Endothelial cell of umbilical vein (primary cell): Measurements from ENCODE around the gene GRIK1. TPM values are rescaled to one million over a fixed set of nuclear protein-coding genes. Genes with fewer than 3 reads are reported as not detected.

Source experiments
- BruUV-seq: library from RNA; stranded (reverse); fragments of 400-500 nt; replicated peaks from 2 replicates; lab custom pipeline; 2021; lab: Mats Ljungman, UMichigan
- CTCF ChIA-PET: fragments of 300-600, 350-600 bp; sonication (Branson Sonifier 250); formaldehyde crosslinking; loops from one replicate; lab custom pipeline; 2021; ENCODE audit warnings: antibody characterized with exemption, inconsistent platforms; lab: Charles Lee
- POLR2A ChIA-PET: fragments of 300-600, 350-600 bp; sonication (Branson Sonifier 250); formaldehyde crosslinking; loops from one replicate; lab custom pipeline; 2021; ENCODE audit warnings: antibody characterized with exemption, inconsistent platforms; lab: Charles Lee
- DNase-seq: peaks from one replicate; pipeline ENCODE4 v3.0.0-alpha.2; 2011; ENCODE audit warnings: low read depth, low spot score
- FAIRE-seq: peaks from 2 replicates; lab custom pipeline; 2011; peaks lifted over from hg19 to GRCh38; lab: Jason Lieb, UNC
- H2AFZ ChIP-seq: 2 replicates; pipeline ENCODE4 v1.6.0; 2012; ENCODE audit warnings: low read depth, low read length, control low read depth, inconsistent platforms
- H3K27ac ChIP-seq: 2 replicates; pipeline ENCODE4 v1.5.1; 2011; ENCODE audit warnings: low read depth, mild to moderate bottlenecking, control low read depth, low read length, moderate library complexity; ENCODE audit not compliant: insufficient read depth
- H3K27me3 ChIP-seq, 2 experiments: 2 replicates each; pipeline versions ENCODE4 v1.6.0 to v1.6.1; 2011; ENCODE audit warnings: low read length in 2 of 2, mixed read lengths in 1 of 2; ENCODE audit not compliant: control insufficient read depth in 2 of 2, insufficient read depth in 2 of 2
- H3K36me3 ChIP-seq, 2 experiments: 2 replicates in 1 of 2; 3 replicates in 1 of 2; pipeline ENCODE4 v1.5.1; 2011; ENCODE audit warnings: low read length in 2 of 2, mild to moderate bottlenecking in 1 of 2, moderate library complexity in 1 of 2; ENCODE audit not compliant: control insufficient read depth in 2 of 2, insufficient read depth in 2 of 2; ENCODE audit errors: extremely low read depth in 1 of 2
- H3K4me1 ChIP-seq: 3 replicates; pipeline ENCODE4 v1.5.1; 2011; ENCODE audit warnings: mild to moderate bottlenecking, low read length; ENCODE audit not compliant: control insufficient read depth, insufficient read depth; ENCODE audit errors: extremely low read depth
- H3K4me2 ChIP-seq: 2 replicates; pipeline ENCODE4 v1.6.1; 2011; ENCODE audit warnings: low read length, control low read depth, mixed read lengths; ENCODE audit not compliant: insufficient read depth
- H3K4me3 ChIP-seq, 3 experiments: fragments of 200-600 bp in 1 of 3; sonication (generic), shearing (Covaris generic) in 1 of 3; replicated peaks in 1 of 3; 2 replicates each; pipeline ENCODE4 v1.5.1; 2011 to 2016; ENCODE audit warnings: control low read depth in 3 of 3, low read length in 3 of 3, mild to moderate bottlenecking in 2 of 3, inconsistent platforms in 1 of 3, low read depth in 1 of 3, moderate library complexity in 1 of 3; ENCODE audit not compliant: insufficient read depth in 1 of 3
- H3K79me2 ChIP-seq: 2 replicates; pipeline ENCODE4 v1.6.0; 2012; ENCODE audit warnings: low read length, inconsistent platforms; ENCODE audit not compliant: control insufficient read depth, insufficient read depth
- H3K9ac ChIP-seq: replicated peaks from 2 replicates; pipeline ENCODE3; 2011; ENCODE audit warnings: low read length, control low read depth; ENCODE audit not compliant: insufficient read depth; ENCODE audit errors: extremely low read depth
- H3K9me1 ChIP-seq: replicated peaks from 3 replicates; pipeline ENCODE4 v1.6.0; 2011; ENCODE audit warnings: mild to moderate bottlenecking, low read length; ENCODE audit not compliant: control insufficient read depth, insufficient read depth; ENCODE audit errors: extremely low read depth
- H3K9me3 ChIP-seq: replicated peaks from 2 replicates; pipeline ENCODE4 v1.5.1; 2012; ENCODE audit warnings: low read length, inconsistent platforms; ENCODE audit not compliant: control insufficient read depth, insufficient read depth
- H4K20me1 ChIP-seq: replicated peaks from 2 replicates; pipeline ENCODE3; 2011; ENCODE audit warnings: mild to moderate bottlenecking, low read length; ENCODE audit not compliant: control insufficient read depth, insufficient read depth; ENCODE audit errors: extremely low read depth
- CTCF ChIP-seq, 2 donors: IDR thresholded peaks; 1 replicate in 1 of 2; 2 replicates in 1 of 2; pipeline ENCODE4 v1.5.1; 2011; ENCODE audit warnings: low read length in 2 of 2, mild to moderate bottlenecking in 2 of 2, moderate library complexity in 2 of 2, control low read depth in 1 of 2, inconsistent platforms in 1 of 2, low read depth in 1 of 2; ENCODE audit not compliant: insufficient read depth in 1 of 2; ENCODE audit errors: extremely low read depth in 1 of 2
- EZH2 ChIP-seq: IDR thresholded peaks from 2 replicates; pipeline ENCODE4 v1.6.1; 2012; ENCODE audit warnings: borderline replicate concordance, low read depth, mild to moderate bottlenecking, moderate library complexity, low read length, inconsistent platforms; ENCODE audit not compliant: severe bottlenecking
- FOS ChIP-seq: IDR thresholded peaks from 2 replicates; pipeline ENCODE4 v1.6.1; 2011; ENCODE audit warnings: mild to moderate bottlenecking, low read length, moderate library complexity, borderline replicate concordance; ENCODE audit not compliant: insufficient read depth
- GATA2 ChIP-seq: IDR thresholded peaks from 2 replicates; pipeline ENCODE4 v1.7.0; 2011; ENCODE audit warnings: low read depth, mild to moderate bottlenecking, moderate library complexity, mixed read lengths, low read length; ENCODE audit not compliant: insufficient read length, insufficient read depth
- JUN ChIP-seq: IDR thresholded peaks from 2 replicates; pipeline ENCODE4 v1.6.1; 2011; ENCODE audit warnings: borderline replicate concordance, low read depth; ENCODE audit not compliant: insufficient read length, insufficient read depth
- MAX ChIP-seq: IDR thresholded peaks from 2 replicates; pipeline ENCODE4 v1.6.1; 2011; ENCODE audit not compliant: insufficient read depth, insufficient read length
- MYC ChIP-seq: IDR thresholded peaks from one replicate; pipeline ENCODE4 v1.6.1; 2011; ENCODE audit warnings: mild to moderate bottlenecking, low read depth, low read length
- POLR2A ChIP-seq: IDR thresholded peaks from 2 replicates; pipeline ENCODE4 v1.6.1; 2012; ENCODE audit warnings: low read depth, mild to moderate bottlenecking, control low read depth, low read length
- POLR2AphosphoS5 ChIP-seq: IDR thresholded peaks from 2 replicates; pipeline ENCODE4 v1.6.1; 2012; ENCODE audit warnings: low read depth, mild to moderate bottlenecking, control low read depth, low read length, moderate library complexity; ENCODE audit not compliant: insufficient read depth
- dilution Hi-C: fragments of 300-500 bp; cut with MboI; formaldehyde crosslinking; loops from one replicate; pipeline ENCODE4 v1.15.0; 2019; ENCODE audit warnings: low sequenced_read_pairs; ENCODE audit not compliant: extremely low pct_ligation_motif_present
- intact Hi-C: fragments of 100-400 bp; cut with micrococcal nuclease; formaldehyde crosslinking; loops from one replicate; pipeline ENCODE4 v1.10.0; 2022
- polyA plus RNA-seq, 4 experiments: library from polyadenylated mRNA; depleted of rRNA in 3 of 4; stranded (reverse) in 3 of 4; unstranded in 1 of 4; fragments of >200 nt; gene quantifications; 2 replicates each; pipeline versions ENCODE4 v1.2.1 to v1.2.3, GENCODE V29; 2011 to 2012; ENCODE audit warnings: missing spikeins in 1 of 4
- total RNA-seq: library from RNA; stranded (reverse); gene quantifications from 2 replicates; pipeline ENCODE4 v1.2.3, GENCODE V29; 2021

Gene GRIK1
- total and polyA plus RNA-seq, 2 donors (not counting 3 experiments of a cell fraction or from before 2014, with no cell fraction given) = not detected

- BruUV-seq = no TSS peak
- Histone ChIP-seq H3K79me2 (no peaks in the 10 kb centered on the region), H3K9ac (no peak overlapping the region), H2AFZ (no peak overlapping the region), H3K27ac (no peak overlapping the region), H3K4me2 (no peak overlapping the region), H3K4me3 (no peak overlapping the region), H3K9me3 (no peaks in the 10 kb centered on the region), H3K4me1 (no peaks in the 10 kb centered on the region), H3K36me3 (no peaks in the 10 kb centered on the region), H3K9me1 (no peaks in the 10 kb centered on the region), H3K27me3 (no peaks in the 10 kb centered on the region), H4K20me1 (no peaks in the 10 kb centered on the region)
- TF ChIP-seq MAX (no peak), MYC (no peak), FOS (no peak), JUN (no peak), CTCF (IDR thresholded peaks at IDR 0.05; ENCODE audit: extremely low read depth in 1 of 2, insufficient read depth in 1 of 2, low read depth in 1 of 2, low read length in 2 of 2) (no peak), POLR2A (no peak), POLR2AphosphoS5 (no peak), GATA2 (no peak), EZH2 (no peak)
- no peak for FAIRE-seq
- CTCF ChIA-PET = no interaction called here
- DNase-seq = no peak
- intact Hi-C loops = no loop called here
- POLR2A ChIA-PET = no interaction called here
- dilution Hi-C loops = no loop called here
Measured at GRCh38 chr21:29749957-29750356, 189.8 kb downstream of the GRIK1 start.
